Small intestine (tissue), 7 donors: ENCODE results near the gene CBX2. TPM values are rescaled to one million over a fixed set of nuclear protein-coding genes. Genes with fewer than 3 reads are reported as not detected.
A peak's percentile ranks its signal among the peaks of the same experiment; 100 is the strongest.

ENCODE experiments used
- DNase-seq, 2 donors: peaks; one replicate each; pipeline versions ENCODE4 v3.0.0 to v3.0.0-alpha.2; 2013
- FAIRE-seq: peaks from 2 replicates; lab custom pipeline; 2012; peaks lifted over from hg19 to GRCh38; lab: Jason Lieb, UNC
- H3K27ac ChIP-seq, 3 donors: one replicate each; pipeline ENCODE4 v1.5.1; 2013; ENCODE audit warnings: low read length in 2 of 3, mild to moderate bottlenecking in 2 of 3, control low read depth in 1 of 3, inconsistent platforms in 1 of 3, low read depth in 1 of 3, moderate library complexity in 1 of 3
- H3K27me3 ChIP-seq, 3 donors: one replicate each; pipeline ENCODE4 v1.6.1; 2013; ENCODE audit warnings: low read length in 3 of 3, inconsistent platforms in 1 of 3; ENCODE audit not compliant: control insufficient read depth in 3 of 3, insufficient read depth in 3 of 3
- H3K36me3 ChIP-seq, 3 donors: one replicate each; pipeline ENCODE4 v1.6.1; 2013; ENCODE audit warnings: low read length in 3 of 3, inconsistent platforms in 1 of 3, low read depth in 1 of 3, mild to moderate bottlenecking in 1 of 3, moderate library complexity in 1 of 3; ENCODE audit not compliant: control insufficient read depth in 3 of 3, insufficient read depth in 2 of 3
- H3K4me1 ChIP-seq, 3 donors: one replicate each; pipeline ENCODE4 v1.6.1; 2013; ENCODE audit warnings: low read length in 2 of 3, inconsistent platforms in 1 of 3, low read depth in 1 of 3, mild to moderate bottlenecking in 1 of 3, moderate library complexity in 1 of 3; ENCODE audit not compliant: control insufficient read depth in 3 of 3, insufficient read depth in 2 of 3
- H3K4me3 ChIP-seq, 3 donors: one replicate each; pipeline ENCODE4 v1.5.1; 2013; ENCODE audit warnings: low read length in 3 of 3, control low read depth in 1 of 3, inconsistent platforms in 1 of 3, low read depth in 1 of 3, mild to moderate bottlenecking in 1 of 3, moderate library complexity in 1 of 3
- H3K9me3 ChIP-seq, 2 donors: one replicate each; pipeline ENCODE4 v1.6.1; 2013; ENCODE audit warnings: low read depth in 1 of 2, low read length in 1 of 2; ENCODE audit not compliant: control insufficient read depth in 2 of 2, insufficient read depth in 1 of 2
- WGBS, 3 donors: extraction: QIAGEN DNeasy Blood & Tissue Kit; methylation state at CpG; one replicate each; pipeline ENCODE4 v1.1.7; 2013; 5-methylcytosine and 5-hydroxymethylcytosine counted together
- polyA plus RNA-seq, 4 donors: library from polyadenylated mRNA; stranded (reverse) in 3 of 4; unstranded in 1 of 4; fragments of 200-250 nt in 3 of 4; fragments of 120-200 nt in 1 of 4; gene quantifications; one replicate each; pipeline versions ENCODE4 v1.2.1 to v1.2.3, GENCODE V29; 2013
- donor health status: healthy with polysubstance abuse.
- donor health status: control.
- donor health status: control.
- donor health status: Bipolar disorder and iron deficiency.
- donor health status: healthy.

CBX2 gene
- polyA plus RNA-seq, 4 donors: 0.22 to 12.0 (median 2.1) TPM

GRCh38 chr17:79745641-79746105 lies 32.3 kb upstream of the CBX2 start:
- FAIRE-seq (no peak), DNase-seq (no peak)
- peaks cover 0 to 2% (median 0%) of the 10 kb centered on the region in 3 donors for H3K36me3 ChIP-seq
- H3K27ac ChIP-seq: peak overlapping the region in 1 of 3 donors; percentile 44
- 26 to 44% (median 35%) methylated on average over 6 of the region's 6 CpGs for WGBS, 3 donors
- peaks cover 0 to 34% (median 22%) of the 10 kb centered on the region in 3 donors for H3K27me3 ChIP-seq
- H3K4me1 ChIP-seq: peaks cover 0 to 56% (median 3%) of the 10 kb centered on the region in 3 donors
- no peak overlapping the region for H3K4me3 ChIP-seq
- H3K9me3 ChIP-seq: no peaks in the 10 kb centered on the region

GRCh38 chr17:79746889-79747507 lies 30.9 kb upstream of the CBX2 start:
- FAIRE-seq: no peak
- WGBS, 3 donors: 23 to 30% (median 29%) methylated on average over 19 to 22 of the region's 22 CpGs

GRCh38 chr17:79747508-79748294 lies 30.2 kb upstream of the CBX2 start:
- Histone ChIP-seq H3K27me3 (peaks cover 0 to 42% (median 25%) of the 10 kb centered on the region in 3 donors), H3K4me1 (peaks cover 0 to 42% (median 0%) of the 10 kb centered on the region in 3 donors), H3K4me3 (no peak overlapping the region), H3K9me3 (no peaks in the 10 kb centered on the region), H3K27ac (no peak overlapping the region), H3K36me3 (no peaks in the 10 kb centered on the region)
- FAIRE-seq: no peak
- WGBS, 3 donors: 2 to 4% (median 4%) methylated on average over 26 to 74 of the region's 74 CpGs
- DNase-seq: peak in 1 of 2 donors; percentile 44

More at GRCh38 chr17:79746889-79747507, 30.9 kb upstream of the CBX2 start:
- Histone ChIP-seq H3K9me3 (no peaks in the 10 kb centered on the region), H3K27ac (no peak overlapping the region), H3K27me3 (peaks cover 0 to 40% (median 25%) of the 10 kb centered on the region in 3 donors), H3K36me3 (no peaks in the 10 kb centered on the region), H3K4me1 (peaks cover 0 to 49% (median 2%) of the 10 kb centered on the region in 3 donors), H3K4me3 (no peak overlapping the region)
- DNase-seq: peak in 1 of 2 donors; percentile 36

- peaks cover 0 to 42% (median 25%) of the 10 kb centered on the region in 3 donors for H3K27me3 ChIP-seq
- H3K4me1 ChIP-seq: peaks cover 0 to 34% (median 0%) of the 10 kb centered on the region in 3 donors
- H3K9me3 ChIP-seq: no peaks in the 10 kb centered on the region
- no peaks in the 10 kb centered on the region for H3K36me3 ChIP-seq
- WGBS, 3 donors: 7 to 8% (median 7%) methylated on average over 25 to 55 of the region's 55 CpGs
- DNase-seq: peak in 1 of 2 donors; percentile 14
- no peak overlapping the region for H3K27ac ChIP-seq
- no peak overlapping the region for H3K4me3 ChIP-seq
- FAIRE-seq: no peak
Observed at GRCh38 chr17:79748295-79749099, 29.5 kb upstream of the CBX2 start.

GRCh38 chr17:79749156-79749815 lies 28.7 kb upstream of the CBX2 start:
- no peaks in the 10 kb centered on the region for H3K36me3 ChIP-seq
- DNase-seq (no peak), FAIRE-seq (no peak)
- peaks cover 0 to 28% (median 0%) of the 10 kb centered on the region in 3 donors for H3K4me1 ChIP-seq
- peaks cover 0 to 42% (median 25%) of the 10 kb centered on the region in 3 donors for H3K27me3 ChIP-seq
- H3K4me3 ChIP-seq: no peak overlapping the region
- H3K9me3 ChIP-seq: no peaks in the 10 kb centered on the region
- H3K27ac ChIP-seq: no peak overlapping the region
- WGBS, 3 donors: 48 to 62% (median 53%) methylated on average over 3 of the region's 3 CpGs

GRCh38 chr17:79749958-79750357 lies 28.0 kb upstream of the CBX2 start:
- Histone ChIP-seq H3K4me3 (no peak overlapping the region), H3K4me1 (peaks cover 0 to 28% (median 0%) of the 10 kb centered on the region in 3 donors), H3K9me3 (no peaks in the 10 kb centered on the region), H3K27me3 (peaks cover 0 to 42% (median 25%) of the 10 kb centered on the region in 3 donors), H3K36me3 (no peaks in the 10 kb centered on the region), H3K27ac (no peak overlapping the region)
- DNase-seq: no peak
- no peak for FAIRE-seq
- WGBS, 3 donors: 37 to 60% (median 55%) methylated on average over 3 of the region's 3 CpGs

- Histone ChIP-seq H3K27me3 (peaks cover 0 to 42% (median 25%) of the 10 kb centered on the region in 3 donors), H3K9me3 (no peaks in the 10 kb centered on the region), H3K27ac (no peak overlapping the region), H3K4me1 (peaks cover 0 to 21% (median 0%) of the 10 kb centered on the region in 3 donors), H3K4me3 (no peak overlapping the region), H3K36me3 (no peaks in the 10 kb centered on the region)
- FAIRE-seq (no peak), DNase-seq (no peak)
- WGBS, 3 donors: 60 to 78% (median 65%) methylated on average over 13 of the region's 13 CpGs
Observed at GRCh38 chr17:79750650-79751545, 27.1 kb upstream of the CBX2 start.
